Thyroid gland (tissue), 4 donors: ENCODE measurements around the gene OLFM2. TPM values are rescaled to one million over a fixed set of nuclear protein-coding genes. Genes with fewer than 3 reads are reported as not detected.

Experiments used
- DNase-seq, 2 donors: peaks; one replicate each; pipeline ENCODE4 v3.0.0-alpha.2; 2019
- H3K27ac ChIP-seq, 3 donors: fragments of 200-600 bp; sonication (generic); 1 replicate in 2 of 3; 2 replicates in 1 of 3; pipeline ENCODE4 v1.5.1; 2016 to 2019; ENCODE audit warnings: mild to moderate bottlenecking in 1 of 3, moderate library complexity in 1 of 3
- H3K27me3 ChIP-seq: fragments of 200-600 bp; sonication (generic); one replicate; pipeline ENCODE4 v1.5.1; 2019
- H3K36me3 ChIP-seq, 2 donors: fragments of 200-600 bp; sonication (generic); one replicate each; pipeline ENCODE4 v1.5.1; 2016 to 2019
- H3K4me1 ChIP-seq, 2 donors: fragments of 200-600 bp; sonication (generic); one replicate each; pipeline ENCODE4 v1.5.1; 2017 to 2019
- H3K4me3 ChIP-seq, 3 donors: fragments of 200-600 bp; sonication (generic); replicated peaks in 1 of 3; 1 replicate in 2 of 3; 2 replicates in 1 of 3; pipeline ENCODE4 v1.5.1; 2016; ENCODE audit warnings: mild to moderate bottlenecking in 1 of 3
- H3K9me3 ChIP-seq: fragments of 200-600 bp; sonication (generic); one replicate; pipeline ENCODE4 v1.5.1; 2017
- POLR2A ChIP-seq, 2 donors: fragments of 450-650 bp; IDR thresholded peaks; one replicate each; pipeline ENCODE4 v1.6.1; 2017; ENCODE audit warnings: antibody characterized with exemption in 2 of 2, mild to moderate bottlenecking in 2 of 2, moderate library complexity in 1 of 2
- WGBS, 2 donors: methylation state at CpG; one replicate each; pipeline ENCODE4 v1.1.5; 2017; 5-methylcytosine and 5-hydroxymethylcytosine counted together
- intact Hi-C: fragments of 100-400 bp; cut with DNase I; formaldehyde crosslinking; loops from one replicate; pipeline ENCODE4 v1.15.1; 2023
- total RNA-seq, 4 donors: library from RNA; depleted of rRNA; stranded (reverse); fragments of >200 nt; gene quantifications; one replicate each; pipeline ENCODE4 v1.2.3, GENCODE V29; 2016
- TF ChIP-seq, protein P1 (sequence below), 6 experiments: fragments of 200-600 bp in 3 of 6; fragments of 450-650 bp in 3 of 6; sonication (generic) in 3 of 6; IDR thresholded peaks; one replicate each; pipeline ENCODE4 v1.5.1; 2016 to 2019; ENCODE audit warnings: antibody characterized with exemption in 6 of 6, mild to moderate bottlenecking in 2 of 6, inconsistent platforms in 1 of 6, moderate library complexity in 1 of 6

OLFM2 gene
- total RNA-seq, 4 donors from 2014 or later, result 19.5 to 42.7 (median 37.8) TPM

GRCh38 chr19:9943744-9944143 is 7.4 kb upstream of the OLFM2 start:
- Histone ChIP-seq H3K27ac (no peak overlapping the region), H3K36me3 (no peaks in the 10 kb centered on the region), H3K4me3 (no peak overlapping the region), H3K27me3 (no peaks in the 10 kb centered on the region), H3K4me1 (peaks cover 0 to 4% of the 10 kb centered on the region in 2 donors), H3K9me3 (no peaks in the 10 kb centered on the region)
- 84 to 88% methylated on average over 6 of the region's 6 CpGs for WGBS, 2 donors
- intact Hi-C loops, result no loop called here
- no peak for TF ChIP-seq POLR2A (IDR thresholded peaks at IDR 0.05)
- TF ChIP-seq, protein P1, sequence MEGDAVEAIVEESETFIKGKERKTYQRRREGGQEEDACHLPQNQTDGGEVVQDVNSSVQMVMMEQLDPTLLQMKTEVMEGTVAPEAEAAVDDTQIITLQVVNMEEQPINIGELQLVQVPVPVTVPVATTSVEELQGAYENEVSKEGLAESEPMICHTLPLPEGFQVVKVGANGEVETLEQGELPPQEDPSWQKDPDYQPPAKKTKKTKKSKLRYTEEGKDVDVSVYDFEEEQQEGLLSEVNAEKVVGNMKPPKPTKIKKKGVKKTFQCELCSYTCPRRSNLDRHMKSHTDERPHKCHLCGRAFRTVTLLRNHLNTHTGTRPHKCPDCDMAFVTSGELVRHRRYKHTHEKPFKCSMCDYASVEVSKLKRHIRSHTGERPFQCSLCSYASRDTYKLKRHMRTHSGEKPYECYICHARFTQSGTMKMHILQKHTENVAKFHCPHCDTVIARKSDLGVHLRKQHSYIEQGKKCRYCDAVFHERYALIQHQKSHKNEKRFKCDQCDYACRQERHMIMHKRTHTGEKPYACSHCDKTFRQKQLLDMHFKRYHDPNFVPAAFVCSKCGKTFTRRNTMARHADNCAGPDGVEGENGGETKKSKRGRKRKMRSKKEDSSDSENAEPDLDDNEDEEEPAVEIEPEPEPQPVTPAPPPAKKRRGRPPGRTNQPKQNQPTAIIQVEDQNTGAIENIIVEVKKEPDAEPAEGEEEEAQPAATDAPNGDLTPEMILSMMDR (IDR thresholded peaks at IDR 0.05), result no peak
- DNase-seq, result no peak

GRCh38 chr19:9941671-9942070 is 5.4 kb upstream of the OLFM2 start:
- no peaks in the 10 kb centered on the region for H3K27me3 ChIP-seq
- no peaks in the 10 kb centered on the region for H3K36me3 ChIP-seq
- no peak overlapping the region for H3K27ac ChIP-seq
- intact Hi-C loops, result no loop called here
- H3K9me3 ChIP-seq, result no peaks in the 10 kb centered on the region
- 50 to 64% methylated on average over 1 of the region's 1 CpG for WGBS, 2 donors
- H3K4me3 ChIP-seq, result no peak overlapping the region
- no peak for DNase-seq
- TF ChIP-seq, protein P1 (IDR thresholded peaks at IDR 0.05), result no peak
- peaks cover under 1 to 7% of the 10 kb centered on the region in 2 donors for H3K4me1 ChIP-seq

DNA sequence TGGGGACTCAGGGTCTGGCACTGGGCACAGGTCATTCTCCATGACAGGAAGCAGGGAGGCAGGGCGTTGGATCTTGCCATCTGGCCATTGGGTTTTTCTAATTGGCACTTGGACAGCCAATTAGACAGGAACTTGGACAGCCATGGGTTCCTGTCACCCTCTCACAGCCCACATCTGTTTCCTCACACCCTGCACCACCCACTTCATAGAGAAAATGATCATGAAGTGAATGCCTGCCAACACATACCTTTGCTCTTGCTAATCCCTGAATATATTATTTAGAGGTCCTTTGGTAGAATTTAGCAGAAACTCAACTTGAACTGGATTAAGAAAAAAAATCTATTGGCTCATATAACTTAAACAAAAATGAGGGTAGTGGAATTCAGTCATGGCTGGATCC is 4.9 kb upstream of the OLFM2 start:
- no peak for DNase-seq
- no peak overlapping the region for H3K4me3 ChIP-seq
- no peak for TF ChIP-seq POLR2A (IDR thresholded peaks at IDR 0.05)
- TF ChIP-seq, protein P1 (IDR thresholded peaks at IDR 0.05), result no peak
- no peaks in the 10 kb centered on the region for H3K36me3 ChIP-seq
- H3K4me1 ChIP-seq, result peaks cover 2 to 10% of the 10 kb centered on the region in 2 donors
- no peak overlapping the region for H3K27ac ChIP-seq
- H3K9me3 ChIP-seq, result no peaks in the 10 kb centered on the region
- WGBS, 2 donors, result 82% methylated on average over 1 of the region's 1 CpG; no CpG with 5 or more reads in 1 of the 2 donors
- intact Hi-C loops, result no loop called here
- no peaks in the 10 kb centered on the region for H3K27me3 ChIP-seq

DNA sequence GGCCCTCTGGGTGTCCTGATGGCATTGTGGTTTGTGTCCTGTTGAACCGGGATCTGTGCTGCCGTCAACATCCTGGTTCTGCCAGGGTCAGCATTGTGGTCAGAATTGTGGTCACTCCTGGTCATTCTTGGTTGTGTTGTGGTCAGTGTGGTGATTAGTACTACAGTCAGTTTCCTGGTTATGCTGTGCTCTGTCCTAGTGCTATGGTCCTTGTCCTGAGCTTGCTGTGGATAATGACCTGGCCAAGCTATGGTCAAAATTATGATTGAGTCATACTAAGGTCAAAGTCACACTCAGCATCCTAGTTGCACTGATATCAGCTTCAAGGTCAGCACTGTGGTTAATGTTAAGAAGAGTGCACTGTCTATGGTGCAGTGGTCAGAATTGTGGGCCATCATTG is 4.5 kb upstream of the OLFM2 start:
- WGBS, 2 donors, result 89% methylated on average over 2 of the region's 2 CpGs; no CpG with 5 or more reads in 1 of the 2 donors
- no peak for DNase-seq
- Histone ChIP-seq H3K27ac (no peak overlapping the region), H3K4me3 (no peak overlapping the region), H3K27me3 (no peaks in the 10 kb centered on the region), H3K4me1 (peaks cover 5 to 10% of the 10 kb centered on the region in 2 donors), H3K36me3 (no peaks in the 10 kb centered on the region), H3K9me3 (no peaks in the 10 kb centered on the region)
- TF ChIP-seq POLR2A (IDR thresholded peaks at IDR 0.05), result no peak
- TF ChIP-seq, protein P1 (IDR thresholded peaks at IDR 0.05), result no peak
- intact Hi-C loops, result no loop called here

DNA sequence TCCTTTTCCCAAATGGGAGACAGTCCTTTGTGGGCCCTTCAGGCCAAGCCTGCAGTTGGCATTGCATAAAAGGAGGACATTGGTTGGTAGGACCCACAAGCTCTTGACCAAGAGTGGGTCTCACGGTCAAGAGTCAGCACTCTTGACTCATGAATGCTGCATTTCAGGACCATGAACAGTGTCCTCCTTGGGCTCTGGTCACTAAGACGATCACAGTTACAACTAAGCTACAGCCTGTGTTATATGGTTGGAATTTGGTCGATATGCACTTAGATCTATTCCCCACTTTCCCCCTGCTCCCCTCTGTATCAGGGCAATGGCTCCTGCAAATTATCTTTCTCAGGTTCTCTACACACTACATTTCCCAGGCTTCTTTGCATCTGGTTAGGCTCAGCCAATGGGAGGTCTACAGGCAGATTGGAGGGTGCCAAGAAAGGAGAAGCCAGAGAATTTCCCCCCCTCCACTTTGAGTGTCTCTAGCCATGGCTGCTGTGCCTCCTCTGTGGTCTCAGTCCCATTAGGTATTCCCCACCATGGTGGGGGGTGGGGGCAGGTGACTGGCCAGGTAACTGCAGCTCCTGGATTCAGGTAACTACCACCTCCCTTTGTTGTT is 3.1 kb upstream of the OLFM2 start:
- intact Hi-C loops, result loop anchor here (10.0 kb wide), 2 partner anchors 315 to 455 kb away; partner anchors contain the start of gene MRPL4

More for the DNA sequence above, 3.1 kb upstream of the OLFM2 start:
- Histone ChIP-seq H3K4me1 (peaks cover 18 to 24% of the 10 kb centered on the region in 2 donors), H3K9me3 (no peaks in the 10 kb centered on the region), H3K27ac (no peak overlapping the region), H3K27me3 (no peaks in the 10 kb centered on the region), H3K4me3 (no peak overlapping the region), H3K36me3 (no peaks in the 10 kb centered on the region)
- DNase-seq, result no peak
- no peak for TF ChIP-seq POLR2A (IDR thresholded peaks at IDR 0.05)
- TF ChIP-seq, protein P1 (IDR thresholded peaks at IDR 0.05), result no peak
- 31 to 45% methylated on average over 3 of the region's 3 CpGs for WGBS, 2 donors
